Measurements from ENCODE around the gene SLC14A1.

SLC14A1 gene

GRCh38 chr18:45752681-45753080 is 28.7 kb downstream of the SLC14A1 start:
- no peak overlapping the region for H2AFZ ChIP-seq (ENCODE audit: low read length)
- no peaks in the 10 kb centered on the region for H4K20me1 ChIP-seq (ENCODE audit: insufficient read depth, low read length, poor library complexity, severe bottlenecking)
- no peak for TF ChIP-seq CTCF (conservative IDR thresholded peaks at IDR 0.05; ENCODE audit: low read length)
- no peak for TF ChIP-seq EZH2phosphoT487 (IDR thresholded peaks at IDR 0.05; ENCODE audit: borderline replicate concordance)
- H3K9me3 ChIP-seq (ENCODE audit: insufficient read depth, low read depth, low read length): no peaks in the 10 kb centered on the region
- H3F3A ChIP-seq (ENCODE audit: low read depth): no peaks in the 10 kb centered on the region
- H3K4me1 ChIP-seq (ENCODE audit: insufficient read depth, low read length, poor library complexity, severe bottlenecking): no peaks in the 10 kb centered on the region
- no peaks in the 10 kb centered on the region for H3K27me3 ChIP-seq (ENCODE audit: insufficient read depth, low read length, poor library complexity, severe bottlenecking)
- no peaks in the 10 kb centered on the region for H3K36me3 ChIP-seq (ENCODE audit: insufficient read depth, low read length)
- no peak overlapping the region for H3K9ac ChIP-seq (ENCODE audit: low read depth, low read length, poor library complexity, severe bottlenecking)
- H3K4me2 ChIP-seq (ENCODE audit: low read depth, low read length, poor library complexity, severe bottlenecking): no peak overlapping the region
- no peaks in the 10 kb centered on the region for H3K9me2 ChIP-seq (replicated peaks; ENCODE audit: low read depth, low read length)
- H3K79me2 ChIP-seq (ENCODE audit: insufficient read depth, low read length): no peaks in the 10 kb centered on the region
- H3K4me3 ChIP-seq (ENCODE audit: low read length, poor library complexity, severe bottlenecking): no peak overlapping the region

GRCh38 chr18:45753286-45753685 is 29.3 kb downstream of the SLC14A1 start:
- Histone ChIP-seq H3K27me3 (ENCODE audit: insufficient read depth, low read length, poor library complexity, severe bottlenecking) (no peaks in the 10 kb centered on the region), H3K9me2 (replicated peaks; ENCODE audit: low read depth, low read length) (no peaks in the 10 kb centered on the region), H3K9me3 (ENCODE audit: insufficient read depth, low read depth, low read length) (no peaks in the 10 kb centered on the region), H3K4me1 (ENCODE audit: insufficient read depth, low read length, poor library complexity, severe bottlenecking) (no peaks in the 10 kb centered on the region), H3K36me3 (ENCODE audit: insufficient read depth, low read length) (no peaks in the 10 kb centered on the region), H3K79me2 (ENCODE audit: insufficient read depth, low read length) (no peaks in the 10 kb centered on the region), H4K20me1 (ENCODE audit: insufficient read depth, low read length, poor library complexity, severe bottlenecking) (no peaks in the 10 kb centered on the region), H3K4me2 (ENCODE audit: low read depth, low read length, poor library complexity, severe bottlenecking) (no peak overlapping the region), H2AFZ (ENCODE audit: low read length) (no peak overlapping the region), H3F3A (ENCODE audit: low read depth) (no peaks in the 10 kb centered on the region), H3K9ac (ENCODE audit: low read depth, low read length, poor library complexity, severe bottlenecking) (no peak overlapping the region), H3K4me3 (ENCODE audit: low read length, poor library complexity, severe bottlenecking) (no peak overlapping the region)
- TF ChIP-seq EZH2phosphoT487 (IDR thresholded peaks at IDR 0.05; ENCODE audit: borderline replicate concordance) (no peak), CTCF (conservative IDR thresholded peaks at IDR 0.05; ENCODE audit: low read length) (no peak)

- Histone ChIP-seq H3K9ac (ENCODE audit: low read depth, low read length, poor library complexity, severe bottlenecking) (no peak overlapping the region), H3K9me2 (replicated peaks; ENCODE audit: low read depth, low read length) (no peaks in the 10 kb centered on the region), H3K79me2 (ENCODE audit: insufficient read depth, low read length) (no peaks in the 10 kb centered on the region), H2AFZ (ENCODE audit: low read length) (no peak overlapping the region), H3K4me2 (ENCODE audit: low read depth, low read length, poor library complexity, severe bottlenecking) (no peak overlapping the region), H3K9me3 (ENCODE audit: insufficient read depth, low read depth, low read length) (no peaks in the 10 kb centered on the region), H3K36me3 (ENCODE audit: insufficient read depth, low read length) (no peaks in the 10 kb centered on the region), H3K27me3 (ENCODE audit: insufficient read depth, low read length, poor library complexity, severe bottlenecking) (no peaks in the 10 kb centered on the region), H3K4me3 (ENCODE audit: low read length, poor library complexity, severe bottlenecking) (no peak overlapping the region), H3F3A (ENCODE audit: low read depth) (no peaks in the 10 kb centered on the region), H3K4me1 (ENCODE audit: insufficient read depth, low read length, poor library complexity, severe bottlenecking) (peaks cover 18% of the 10 kb centered on the region), H4K20me1 (ENCODE audit: insufficient read depth, low read length, poor library complexity, severe bottlenecking) (no peaks in the 10 kb centered on the region)
- TF ChIP-seq CTCF (conservative IDR thresholded peaks at IDR 0.05; ENCODE audit: low read length): no peak
- no peak for TF ChIP-seq EZH2phosphoT487 (IDR thresholded peaks at IDR 0.05; ENCODE audit: borderline replicate concordance)
These were observed 32.0 kb downstream of the SLC14A1 start for GRCh38 chr18:45755934-45756333.

All from Loucy (cell line).